Calu3 (cell line): Measurements from ENCODE around the gene NCAM2. TPM values are rescaled to one million over a fixed set of nuclear protein-coding genes. Genes with fewer than 3 reads are reported as not detected.

Source experiments
- BruUV-seq: library from RNA; stranded (reverse); fragments of 400-500 nt; replicated peaks from 2 replicates; lab custom pipeline; 2021; lab: Mats Ljungman, UMichigan
- CTCF ChIA-PET: fragments of 300-600 bp; sonication (Branson Sonifier 250); formaldehyde crosslinking; loops from one replicate; lab custom pipeline; 2022; ENCODE audit warnings: antibody characterized with exemption; lab: Charles Lee
- DNase-seq: peaks from one replicate; pipeline ENCODE4 v3.0.0; 2022
- H3K27ac Mint-ChIP-seq: one replicate; pipeline ENCODE4 v1.8.0; 2022; ENCODE audit warnings: mixed read lengths; ENCODE audit not compliant: unreplicated experiment
- H3K27me3 Mint-ChIP-seq: one replicate; pipeline ENCODE4 v1.8.0; 2022; ENCODE audit warnings: mixed read lengths; ENCODE audit not compliant: unreplicated experiment
- H3K36me3 Mint-ChIP-seq: one replicate; pipeline ENCODE4 v1.8.0; 2022; ENCODE audit warnings: mild to moderate bottlenecking, moderate library complexity, mixed read lengths; ENCODE audit not compliant: insufficient read depth, unreplicated experiment
- H3K4me1 Mint-ChIP-seq: one replicate; pipeline ENCODE4 v1.8.0; 2022; ENCODE audit warnings: mild to moderate bottlenecking, low read depth, mixed read lengths; ENCODE audit not compliant: unreplicated experiment
- H3K4me3 Mint-ChIP-seq: one replicate; pipeline ENCODE4 v1.8.0; 2022; ENCODE audit warnings: mild to moderate bottlenecking, low read depth, moderate library complexity, mixed read lengths; ENCODE audit not compliant: unreplicated experiment
- H3K9me3 Mint-ChIP-seq: one replicate; pipeline ENCODE4 v1.8.0; 2022; ENCODE audit warnings: low read depth, mixed read lengths; ENCODE audit not compliant: unreplicated experiment
- intact Hi-C: fragments of 100-400 bp; cut with micrococcal nuclease; formaldehyde crosslinking; loops from one replicate; pipeline ENCODE4 v1.10.0; 2022; ENCODE audit not compliant: unreplicated experiment
- total RNA-seq: library from RNA; stranded (reverse); gene quantifications from 2 replicates; pipeline ENCODE4 v1.2.3, GENCODE V29; 2022
- TF ChIP-seq, protein P1 (sequence below): fragments of 200-600 bp; IDR thresholded peaks from one replicate; pipeline ENCODE4 v1.8.0; 2022; ENCODE audit warnings: antibody characterized with exemption; ENCODE audit not compliant: unreplicated experiment

Gene NCAM2
- total RNA-seq, 1 experiment from 2014 or later: not detected

DNA sequence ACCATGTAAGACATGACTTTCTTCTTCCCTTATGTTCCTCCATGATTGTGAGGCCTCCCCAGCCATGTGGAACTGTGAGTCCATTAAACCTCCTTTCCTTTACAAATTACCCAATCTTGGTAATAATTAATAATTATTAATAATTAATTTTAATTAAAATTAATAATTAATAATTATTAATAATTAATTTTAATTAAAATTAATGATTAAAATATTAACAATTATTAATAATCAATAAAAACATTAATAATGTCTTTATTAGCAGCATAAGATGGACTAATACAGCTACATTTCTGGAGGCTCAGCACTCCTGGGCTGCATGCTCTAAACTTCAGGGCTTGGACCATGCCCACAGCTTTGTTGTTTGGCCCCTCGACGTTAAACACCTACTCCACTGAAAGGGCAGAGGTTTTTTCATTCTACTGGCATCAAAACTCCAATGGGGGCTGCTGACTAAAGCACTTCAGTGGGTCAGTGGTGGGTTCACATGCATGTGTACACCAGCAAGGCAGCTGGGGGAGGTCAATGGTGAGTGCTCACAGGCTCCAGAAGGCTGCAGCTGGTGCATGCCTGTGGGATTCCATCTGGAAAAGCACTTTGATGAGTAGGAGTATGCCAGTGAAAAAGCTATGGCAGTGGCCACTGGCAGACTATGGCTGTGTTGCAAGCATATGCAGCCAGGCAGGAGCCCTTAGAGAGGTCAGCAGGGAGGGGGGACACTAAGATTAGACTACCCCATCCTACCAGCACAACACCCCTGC, 561.3 kb downstream of the NCAM2 start:
- Mint-ChIP-seq H3K27ac (no peak overlapping the region), H3K9me3 (peaks cover 15% of the 10 kb centered on the region), H3K4me1 (no peaks in the 10 kb centered on the region), H3K36me3 (no peaks in the 10 kb centered on the region), H3K4me3 (no peak overlapping the region), H3K27me3 (no peaks in the 10 kb centered on the region)
- no TSS peak for BruUV-seq
- DNase-seq: no peak
- CTCF ChIA-PET: no interaction called here
- intact Hi-C loops: no loop called here
- TF ChIP-seq, protein P1, sequence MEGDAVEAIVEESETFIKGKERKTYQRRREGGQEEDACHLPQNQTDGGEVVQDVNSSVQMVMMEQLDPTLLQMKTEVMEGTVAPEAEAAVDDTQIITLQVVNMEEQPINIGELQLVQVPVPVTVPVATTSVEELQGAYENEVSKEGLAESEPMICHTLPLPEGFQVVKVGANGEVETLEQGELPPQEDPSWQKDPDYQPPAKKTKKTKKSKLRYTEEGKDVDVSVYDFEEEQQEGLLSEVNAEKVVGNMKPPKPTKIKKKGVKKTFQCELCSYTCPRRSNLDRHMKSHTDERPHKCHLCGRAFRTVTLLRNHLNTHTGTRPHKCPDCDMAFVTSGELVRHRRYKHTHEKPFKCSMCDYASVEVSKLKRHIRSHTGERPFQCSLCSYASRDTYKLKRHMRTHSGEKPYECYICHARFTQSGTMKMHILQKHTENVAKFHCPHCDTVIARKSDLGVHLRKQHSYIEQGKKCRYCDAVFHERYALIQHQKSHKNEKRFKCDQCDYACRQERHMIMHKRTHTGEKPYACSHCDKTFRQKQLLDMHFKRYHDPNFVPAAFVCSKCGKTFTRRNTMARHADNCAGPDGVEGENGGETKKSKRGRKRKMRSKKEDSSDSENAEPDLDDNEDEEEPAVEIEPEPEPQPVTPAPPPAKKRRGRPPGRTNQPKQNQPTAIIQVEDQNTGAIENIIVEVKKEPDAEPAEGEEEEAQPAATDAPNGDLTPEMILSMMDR: no peak
